Stomach (tissue), 9 donors: ENCODE results near the gene FAM111A. TPM values are rescaled to one million over a fixed set of nuclear protein-coding genes. Genes with fewer than 3 reads are reported as not detected.
A peak's percentile ranks its signal among the peaks of the same experiment; 100 is the strongest.

Source experiments
- DNase-seq, 2 donors: peaks; one replicate each; pipeline versions ENCODE4 v3.0.0 to v3.0.0-alpha.2; 2013 to 2019
- H3K27ac ChIP-seq, 5 donors: fragments of 200-600 bp in 4 of 5; sonication (generic) in 4 of 5; one replicate each; pipeline ENCODE4 v1.5.1; 2013 to 2019; ENCODE audit warnings: mild to moderate bottlenecking in 1 of 5, moderate library complexity in 1 of 5
- H3K27me3 ChIP-seq, 3 donors: fragments of 200-600 bp; sonication (generic); one replicate each; pipeline ENCODE4 v1.5.1; 2017 to 2019; ENCODE audit warnings: mixed run types in 1 of 3
- H3K36me3 ChIP-seq, 4 donors: fragments of 200-600 bp; sonication (generic); 1 replicate in 3 of 4; 2 replicates in 1 of 4; pipeline ENCODE4 v1.5.1; 2016 to 2019
- H3K4me1 ChIP-seq, 4 donors: fragments of 200-600 bp; sonication (generic); one replicate each; pipeline ENCODE4 v1.5.1; 2016 to 2019
- H3K4me3 ChIP-seq, 4 donors: fragments of 200-600 bp; sonication (generic) in 3 of 4; one replicate each; pipeline ENCODE4 v1.5.1; 2016 to 2019; ENCODE audit warnings: mild to moderate bottlenecking in 1 of 4
- H3K9me3 ChIP-seq, 4 donors: fragments of 200-600 bp; sonication (generic); one replicate each; pipeline ENCODE4 v1.5.1; 2016 to 2019
- CTCF ChIP-seq, 7 experiments: fragments of 450-650 bp in 4 of 7; fragments of 200-600 bp in 3 of 7; sonication (generic) in 3 of 7; IDR thresholded peaks; one replicate each; pipeline ENCODE4 v1.5.1; 2016 to 2019; ENCODE audit warnings: antibody characterized with exemption in 7 of 7, control low read depth in 2 of 7, mild to moderate bottlenecking in 1 of 7
- EP300 ChIP-seq: sonication (generic); formaldehyde crosslinking; IDR thresholded peaks from one replicate; pipeline ENCODE4 v1.6.1; 2017; ENCODE audit warnings: antibody characterized with exemption
- POLR2A ChIP-seq, 4 donors: fragments of 450-650 bp; IDR thresholded peaks; one replicate each; pipeline ENCODE4 v1.6.1; 2016; ENCODE audit warnings: antibody characterized with exemption in 4 of 4, control low read depth in 2 of 4, mild to moderate bottlenecking in 1 of 4, moderate library complexity in 1 of 4
- POLR2AphosphoS5 ChIP-seq, 3 donors: sonication (generic); formaldehyde crosslinking; IDR thresholded peaks; one replicate each; pipeline ENCODE4 v1.6.1; 2016; ENCODE audit warnings: antibody characterized with exemption in 3 of 3
- WGBS, 5 donors: extraction: QIAGEN DNeasy Blood & Tissue Kit in 3 of 5; methylation state at CpG; one replicate each; pipeline versions ENCODE4 v1.1.5 to v1.1.7; 2013 to 2018; 5-methylcytosine and 5-hydroxymethylcytosine counted together
- intact Hi-C: fragments of 100-400 bp; cut with DNase I; formaldehyde crosslinking; loops from one replicate; pipeline ENCODE4 v1.15.1; 2023; ENCODE audit warnings: low total_unique reads
- polyA plus RNA-seq, 3 donors: library from polyadenylated mRNA; stranded (reverse); fragments of 200-250 nt; gene quantifications; one replicate each; pipeline ENCODE4 v1.2.3, GENCODE V29; 2013
- total RNA-seq, 5 donors: library from RNA; depleted of rRNA; stranded (reverse); fragments of >200 nt; gene quantifications; one replicate each; pipeline versions ENCODE4 v1.1.0 to v1.2.3, GENCODE V29; 2014 to 2016
- donor health status: healthy with polysubstance abuse.
- donor health status: Bipolar disorder and iron deficiency.
- donor health status: healthy.

The FAM111A gene
- total and polyA plus RNA-seq, 8 donors, result 8.9 to 78.2 (median 29.7) TPM

- 92 to 96% (median 94%) methylated on average over 17 of the region's 17 CpGs for WGBS, 5 donors
- Histone ChIP-seq H3K9me3 (peaks cover 0 to 1% (median under 1%) of the 10 kb centered on the region in 4 donors), H3K27ac (no peak overlapping the region), H3K27me3 (no peaks in the 10 kb centered on the region), H3K36me3 (peaks cover 0 to 52% (median 41%) of the 10 kb centered on the region in 4 donors), H3K4me1 (peaks cover 0 to 20% (median 15%) of the 10 kb centered on the region in 4 donors), H3K4me3 (no peak overlapping the region)
- no peak for DNase-seq
- TF ChIP-seq CTCF (IDR thresholded peaks at IDR 0.05), result no peak
- no peak for TF ChIP-seq POLR2A (IDR thresholded peaks at IDR 0.05)
- TF ChIP-seq EP300, result no peak
- TF ChIP-seq POLR2AphosphoS5 (IDR thresholded peaks at IDR 0.05), result no peak
- intact Hi-C loops, result no loop called here
Measured at GRCh38 chr11:59137190-59137589, 5.5 kb upstream of the FAM111A start.

GRCh38 chr11:59138643-59139042, 4.0 kb upstream of the FAM111A start:
- peaks cover 2 to 25% (median 21%) of the 10 kb centered on the region in 4 donors for H3K4me1 ChIP-seq
- no peak for DNase-seq
- no peak overlapping the region for H3K27ac ChIP-seq
- TF ChIP-seq CTCF (IDR thresholded peaks at IDR 0.05) (no peak), POLR2AphosphoS5 (IDR thresholded peaks at IDR 0.05) (no peak), POLR2A (IDR thresholded peaks at IDR 0.05) (no peak), EP300 (no peak)
- intact Hi-C loops, result no loop called here
- WGBS, 5 donors, result 64 to 80% (median 72%) methylated on average over 2 of the region's 2 CpGs
- H3K36me3 ChIP-seq, result peaks cover 0 to 37% (median 26%) of the 10 kb centered on the region in 4 donors
- no peaks in the 10 kb centered on the region for H3K9me3 ChIP-seq
- no peaks in the 10 kb centered on the region for H3K27me3 ChIP-seq
- no peak overlapping the region for H3K4me3 ChIP-seq

GRCh38 chr11:59141191-59141590, 1.5 kb upstream of the FAM111A start:
- intact Hi-C loops, result no loop called here

GRCh38 chr11:59141673-59142460, 789 bp upstream of the FAM111A start:
- TF ChIP-seq CTCF (IDR thresholded peaks at IDR 0.05) (no peak), POLR2AphosphoS5 (IDR thresholded peaks at IDR 0.05) (no peak), EP300 (no peak), POLR2A (IDR thresholded peaks at IDR 0.05) (no peak)
- no peaks in the 10 kb centered on the region for H3K9me3 ChIP-seq
- peak overlapping the region; percentile 69 to 81 (median 74) for H3K4me3 ChIP-seq
- peak overlapping the region; percentile 92 to 99 (median 95) for H3K27ac ChIP-seq
- peaks cover 16 to 47% (median 38%) of the 10 kb centered on the region in 4 donors for H3K4me1 ChIP-seq
- intact Hi-C loops, result no loop called here
- no peaks in the 10 kb centered on the region for H3K27me3 ChIP-seq
- peak in 1 of 2 donors; percentile 16 for DNase-seq
- WGBS, 5 donors, result 1 to 2% (median 1%) methylated on average over 3 of the region's 3 CpGs
- peaks cover 0 to 25% (median 11%) of the 10 kb centered on the region in 4 donors for H3K36me3 ChIP-seq

More at GRCh38 chr11:59141191-59141590, 1.5 kb upstream of the FAM111A start:
- Histone ChIP-seq H3K27ac (peak overlapping the region in 1 of 5 donors; percentile 99), H3K4me3 (no peak overlapping the region), H3K36me3 (peaks cover 0 to 25% (median 12%) of the 10 kb centered on the region in 4 donors), H3K4me1 (peaks cover 16 to 41% (median 35%) of the 10 kb centered on the region in 4 donors), H3K27me3 (no peaks in the 10 kb centered on the region), H3K9me3 (no peaks in the 10 kb centered on the region)
- DNase-seq, result no peak
- no peak for TF ChIP-seq POLR2AphosphoS5 (IDR thresholded peaks at IDR 0.05)
- TF ChIP-seq POLR2A (IDR thresholded peaks at IDR 0.05), result no peak
- no peak for TF ChIP-seq EP300
- no peak for TF ChIP-seq CTCF (IDR thresholded peaks at IDR 0.05)
- WGBS, 5 donors, result 77 to 95% (median 92%) methylated on average over 4 of the region's 4 CpGs
